Keratinocyte (primary cell): ENCODE data around the gene C16orf54. TPM values are rescaled to one million over a fixed set of nuclear protein-coding genes. Genes with fewer than 3 reads are reported as not detected.
"Not testable (repeated sequence)": the region's sequence is repeated elsewhere in the genome, so short reads cannot be mapped to it uniquely, and the experiment has no call there.

Source experiments
- DNase-seq: peaks from one replicate; pipeline ENCODE4 v3.0.0-alpha.2; 2011; ENCODE audit warnings: low read depth, missing footprints, low spot score
- FAIRE-seq: peaks from 2 replicates; lab custom pipeline; 2011; peaks lifted over from hg19 to GRCh38; lab: Jason Lieb, UNC
- H2AFZ ChIP-seq: 2 replicates; pipeline ENCODE4 v1.6.0; 2012; ENCODE audit warnings: low read length, control low read depth, inconsistent platforms; ENCODE audit not compliant: control insufficient read depth
- H3K27ac ChIP-seq: 2 replicates; pipeline ENCODE4 v1.5.1; 2011; ENCODE audit warnings: low read length; ENCODE audit not compliant: control insufficient read depth, insufficient read depth
- H3K27me3 ChIP-seq: 3 replicates; pipeline ENCODE4 v1.6.0; 2011; ENCODE audit warnings: low read length; ENCODE audit not compliant: control insufficient read depth, insufficient read depth; ENCODE audit errors: extremely low read depth
- H3K36me3 ChIP-seq, 2 experiments: 2 replicates in 1 of 2; 3 replicates in 1 of 2; pipeline ENCODE4 v1.5.1; 2011; ENCODE audit warnings: low read length in 2 of 2, mild to moderate bottlenecking in 1 of 2; ENCODE audit not compliant: control insufficient read depth in 2 of 2, insufficient read depth in 2 of 2; ENCODE audit errors: extremely low read depth in 1 of 2
- H3K4me1 ChIP-seq: 3 replicates; pipeline ENCODE4 v1.5.1; 2011; ENCODE audit warnings: low read length; ENCODE audit not compliant: control insufficient read depth, insufficient read depth; ENCODE audit errors: extremely low read depth
- H3K4me2 ChIP-seq: 3 replicates; pipeline ENCODE4 v1.6.0; 2011; ENCODE audit warnings: low read depth, low read length; ENCODE audit not compliant: control insufficient read depth, insufficient read depth; ENCODE audit errors: extremely low read depth
- H3K4me3 ChIP-seq, 3 experiments: fragments of 200-600 bp in 1 of 3; sonication (generic) in 1 of 3; 2 replicates in 2 of 3; 3 replicates in 1 of 3; pipeline ENCODE4 v1.5.1; 2011 to 2016; ENCODE audit warnings: low read length in 3 of 3, mild to moderate bottlenecking in 3 of 3, control low read depth in 2 of 3, inconsistent platforms in 1 of 3, low read depth in 1 of 3, mixed read lengths in 1 of 3, mixed run types in 1 of 3, moderate library complexity in 1 of 3; ENCODE audit not compliant: control insufficient read depth in 2 of 3, insufficient read depth in 2 of 3; ENCODE audit errors: extremely low read depth in 1 of 3
- H3K79me2 ChIP-seq: 2 replicates; pipeline ENCODE4 v1.6.0; 2012; ENCODE audit warnings: low read length; ENCODE audit not compliant: control insufficient read depth, insufficient read depth
- H3K9ac ChIP-seq: 3 replicates; pipeline ENCODE4 v1.6.0; 2011; ENCODE audit warnings: low read length; ENCODE audit not compliant: control insufficient read depth, insufficient read depth; ENCODE audit errors: extremely low read depth
- H3K9me1 ChIP-seq: 3 replicates; pipeline ENCODE4 v1.6.0; 2011; ENCODE audit warnings: low read length; ENCODE audit not compliant: control insufficient read depth, insufficient read depth; ENCODE audit errors: extremely low read depth
- H3K9me3 ChIP-seq: 2 replicates; pipeline ENCODE4 v1.5.1; 2012; ENCODE audit warnings: low read depth, low read length; ENCODE audit not compliant: control insufficient read depth
- H4K20me1 ChIP-seq: 3 replicates; pipeline ENCODE4 v1.6.0; 2011; ENCODE audit warnings: low read length; ENCODE audit not compliant: control insufficient read depth, insufficient read depth; ENCODE audit errors: extremely low read depth
- EZH2 ChIP-seq: IDR thresholded peaks from one replicate; pipeline ENCODE4 v1.6.1; 2012; ENCODE audit warnings: inconsistent platforms, mild to moderate bottlenecking, low read length, moderate library complexity
- dilution Hi-C: fragments of 300-500 bp; cut with MboI; formaldehyde crosslinking; loops from one replicate; pipeline ENCODE4 v1.7.0; 2020; ENCODE audit warnings: low sequenced_read_pairs; ENCODE audit not compliant: extremely low pct_ligation_motif_present
- polyA plus RNA-seq, 5 experiments: library from polyadenylated mRNA; depleted of rRNA in 3 of 5; stranded (reverse) in 3 of 5; stranded (forward) in 1 of 5; unstranded in 1 of 5; fragments of >200 nt; gene quantifications; 1 replicate in 1 of 5; 2 replicates in 3 of 5; 3 replicates in 1 of 5; pipeline versions ENCODE4 v1.2.1 to v1.2.3, GENCODE V29; 2011 to 2012; ENCODE audit warnings: missing spikeins in 2 of 5, low read depth in 1 of 5, low replicate concordance in 1 of 5
- TF ChIP-seq, protein P1 (sequence below), 3 experiments: IDR thresholded peaks in 1 of 3; conservative IDR thresholded peaks in 1 of 3; optimal IDR thresholded peaks in 1 of 3; 2 replicates in 2 of 3; 3 replicates in 1 of 3; pipeline versions ENCODE3 to v1.5.1; 2011; ENCODE audit warnings: low read length in 3 of 3, mild to moderate bottlenecking in 3 of 3, moderate library complexity in 2 of 3, control low read depth in 1 of 3, inconsistent platforms in 1 of 3; ENCODE audit not compliant: insufficient read depth in 2 of 3; ENCODE audit errors: extremely low read depth in 1 of 3

The C16orf54 gene
- polyA plus RNA-seq, 1 donor (not counting 4 experiments of a cell fraction or from before 2014, with no cell fraction given) = not detected

DNA sequence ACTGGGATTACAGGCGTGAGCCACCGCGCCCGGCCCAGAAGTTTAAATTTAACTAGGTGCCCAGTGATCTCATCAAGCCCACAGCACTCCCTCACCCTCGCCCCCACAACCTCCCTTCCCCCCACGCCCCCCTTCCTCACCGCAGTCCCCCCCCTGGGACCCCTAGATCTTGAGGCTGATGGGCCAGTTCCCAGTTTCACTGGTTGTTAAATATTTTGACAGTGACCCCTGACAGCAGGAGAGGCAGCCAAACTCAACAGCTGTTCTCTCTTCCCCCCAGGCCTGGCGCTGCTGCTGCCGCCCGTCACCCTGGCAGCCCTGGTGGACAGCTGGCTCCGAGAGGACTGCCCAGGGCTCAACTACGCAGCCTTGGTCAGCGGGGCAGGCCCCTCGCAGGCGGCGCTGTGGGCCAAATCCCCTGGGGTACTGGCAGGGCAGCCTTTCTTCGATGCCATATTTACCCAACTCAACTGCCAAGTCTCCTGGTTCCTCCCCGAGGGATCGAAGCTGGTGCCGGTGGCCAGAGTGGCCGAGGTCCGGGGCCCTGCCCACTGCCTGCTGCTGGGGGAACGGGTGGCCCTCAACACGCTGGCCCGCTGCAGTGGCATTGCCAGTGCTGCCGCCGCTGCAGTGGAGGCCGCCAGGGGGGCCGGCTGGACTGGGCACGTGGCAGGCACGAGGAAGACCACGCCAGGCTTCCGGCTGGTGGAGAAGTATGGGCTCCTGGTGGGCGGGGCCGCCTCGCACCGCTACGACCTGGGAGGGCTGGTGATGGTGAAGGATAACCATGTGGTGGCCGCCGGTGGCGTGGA is 51.2 kb downstream of the C16orf54 start:
- no peak overlapping the region for H3K9ac ChIP-seq
- H3K27me3 ChIP-seq = no peaks in the 10 kb centered on the region
- no peaks in the 10 kb centered on the region for H4K20me1 ChIP-seq
- TF ChIP-seq EZH2 = no peak
- TF ChIP-seq, protein P1, sequence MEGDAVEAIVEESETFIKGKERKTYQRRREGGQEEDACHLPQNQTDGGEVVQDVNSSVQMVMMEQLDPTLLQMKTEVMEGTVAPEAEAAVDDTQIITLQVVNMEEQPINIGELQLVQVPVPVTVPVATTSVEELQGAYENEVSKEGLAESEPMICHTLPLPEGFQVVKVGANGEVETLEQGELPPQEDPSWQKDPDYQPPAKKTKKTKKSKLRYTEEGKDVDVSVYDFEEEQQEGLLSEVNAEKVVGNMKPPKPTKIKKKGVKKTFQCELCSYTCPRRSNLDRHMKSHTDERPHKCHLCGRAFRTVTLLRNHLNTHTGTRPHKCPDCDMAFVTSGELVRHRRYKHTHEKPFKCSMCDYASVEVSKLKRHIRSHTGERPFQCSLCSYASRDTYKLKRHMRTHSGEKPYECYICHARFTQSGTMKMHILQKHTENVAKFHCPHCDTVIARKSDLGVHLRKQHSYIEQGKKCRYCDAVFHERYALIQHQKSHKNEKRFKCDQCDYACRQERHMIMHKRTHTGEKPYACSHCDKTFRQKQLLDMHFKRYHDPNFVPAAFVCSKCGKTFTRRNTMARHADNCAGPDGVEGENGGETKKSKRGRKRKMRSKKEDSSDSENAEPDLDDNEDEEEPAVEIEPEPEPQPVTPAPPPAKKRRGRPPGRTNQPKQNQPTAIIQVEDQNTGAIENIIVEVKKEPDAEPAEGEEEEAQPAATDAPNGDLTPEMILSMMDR (optimal IDR thresholded peaks at IDR 0.05 in 1 of 3, IDR thresholded peaks at IDR 0.05 in 1 of 3, conservative IDR thresholded peaks at IDR 0.05 in 1 of 3; ENCODE audit: extremely low read depth in 1 of 3, insufficient read depth in 2 of 3, low read length in 3 of 3) = no peak
- no peak overlapping the region for H3K4me2 ChIP-seq
- no peaks in the 10 kb centered on the region for H3K79me2 ChIP-seq
- dilution Hi-C loops = no loop called here
- H3K9me3 ChIP-seq = no peaks in the 10 kb centered on the region
- no peaks in the 10 kb centered on the region for H3K9me1 ChIP-seq
- H2AFZ ChIP-seq = no peak overlapping the region
- H3K36me3 ChIP-seq = no peaks in the 10 kb centered on the region
- no peak overlapping the region for H3K4me3 ChIP-seq
- H3K4me1 ChIP-seq = no peaks in the 10 kb centered on the region
- DNase-seq (no peak), FAIRE-seq (no peak)
- no peak overlapping the region for H3K27ac ChIP-seq

DNA sequence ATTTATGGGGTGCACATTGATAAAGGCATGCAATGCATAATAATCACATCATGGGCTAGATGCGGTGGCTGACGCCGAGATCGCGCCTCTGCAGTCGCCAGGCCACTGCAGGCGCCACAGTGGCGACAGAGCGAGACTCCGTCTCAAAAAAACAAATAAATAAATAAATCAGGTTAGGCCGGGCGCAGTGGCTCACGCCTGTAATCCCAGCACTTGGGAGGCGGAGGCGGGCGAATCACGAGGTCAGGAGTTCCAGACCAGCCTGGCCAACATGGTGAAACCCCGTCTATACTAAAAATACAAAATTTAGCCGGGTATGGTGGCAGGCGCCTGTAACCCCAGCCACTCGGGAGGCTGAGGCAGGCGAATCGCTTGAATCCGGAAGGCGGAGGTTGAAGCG is 53.2 kb downstream of the C16orf54 start:
- H3K36me3 ChIP-seq, H3K27me3 ChIP-seq, H3K9me3 ChIP-seq, FAIRE-seq, H3K4me3 ChIP-seq, H3K4me2 ChIP-seq, H3K9ac ChIP-seq, H3K27ac ChIP-seq, H2AFZ ChIP-seq, H3K9me1 ChIP-seq, H4K20me1 ChIP-seq, dilution Hi-C loops, DNase-seq, H3K79me2 ChIP-seq, H3K4me1 ChIP-seq: not testable (repeated sequence)

Other genes with a start within 250 kb of the C16orf54 start
- 9.0 to 18.6 TPM (median 11.1 TPM) in 3 replicates for gene NPIPB12, start 239.6 kb downstream of the C16orf54 start, polyA plus RNA-seq
- gene SPN, start 82.7 kb downstream of the C16orf54 start, polyA plus RNA-seq = 0.01 to 0.07 TPM in 2 of 3 replicates, not detected in the other
- gene QPRT, start 66.8 kb downstream of the C16orf54 start, polyA plus RNA-seq = 8.8 to 21.3 TPM (median 8.9 TPM) in 3 replicates
- 0.01 TPM in 1 of 3 replicates, not detected in the others for gene ZG16, start 32.3 kb upstream of the C16orf54 start, polyA plus RNA-seq
- 36.3 to 48.3 TPM (median 43.7 TPM) in 3 replicates for gene KIF22, start 44.8 kb upstream of the C16orf54 start, polyA plus RNA-seq
- 48.5 to 82.3 TPM (median 59.0 TPM) in 3 replicates for gene MAZ, start 60.5 kb upstream of the C16orf54 start, polyA plus RNA-seq
- not detected in 3 replicates for gene PRRT2, start 66.2 kb upstream of the C16orf54 start, polyA plus RNA-seq
- 6.4 to 17.1 TPM (median 13.6 TPM) in 3 replicates for gene PAGR1, start 70.2 kb upstream of the C16orf54 start, polyA plus RNA-seq
- gene MVP, start 74.5 kb upstream of the C16orf54 start, polyA plus RNA-seq = 130 to 213 TPM (median 148 TPM) in 3 replicates
- gene CDIPT, start 117.2 kb upstream of the C16orf54 start, polyA plus RNA-seq = 49.5 to 94.6 TPM (median 60.0 TPM) in 3 replicates
- gene SEZ6L2, start 153.6 kb upstream of the C16orf54 start, polyA plus RNA-seq = 0.68 to 2.5 TPM (median 1.5 TPM) in 3 replicates
- 0.71 to 1.8 TPM (median 0.88 TPM) in 3 replicates for gene ASPHD1, start 154.5 kb upstream of the C16orf54 start, polyA plus RNA-seq
- gene KCTD13, start 180.2 kb upstream of the C16orf54 start, polyA plus RNA-seq = 8.2 to 12.1 TPM (median 9.2 TPM) in 3 replicates
- 48.5 to 77.2 TPM (median 64.8 TPM) in 3 replicates for gene TMEM219, start 216.1 kb upstream of the C16orf54 start, polyA plus RNA-seq
- gene TAOK2, start 227.9 kb upstream of the C16orf54 start, polyA plus RNA-seq = 13.8 to 20.1 TPM (median 15.4 TPM) in 3 replicates
- gene HIRIP3, start 249.6 kb upstream of the C16orf54 start, polyA plus RNA-seq = 4.1 to 4.8 TPM (median 4.6 TPM) in 3 replicates